Measurements from ENCODE around the gene STH. TPM values are rescaled to one million over a fixed set of nuclear protein-coding genes. Genes with fewer than 3 reads are reported as not detected.

STH gene
- total RNA-seq, 2 donors from 2014 or later, result not detected

DNA sequence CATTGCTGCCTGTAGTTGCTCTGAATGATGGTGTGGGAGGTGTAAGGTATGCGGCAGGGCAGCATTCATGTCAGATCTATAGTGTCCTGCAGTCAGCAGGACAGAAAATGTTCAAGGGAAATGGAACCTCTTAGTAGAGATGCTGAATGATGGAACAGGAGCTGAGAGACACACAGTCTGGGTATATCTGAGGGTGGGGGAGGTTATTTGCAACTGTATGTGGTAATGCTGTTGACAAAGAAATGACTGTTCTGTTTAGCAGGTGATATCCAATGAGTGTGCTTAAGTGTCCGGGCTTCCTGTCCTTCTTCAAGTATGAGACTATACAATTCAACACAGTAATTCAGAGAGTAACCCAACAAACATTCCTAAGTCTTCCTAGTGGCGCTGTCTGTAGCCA lies 46.6 kb downstream of the STH start:
- Histone ChIP-seq H3K27ac (ENCODE audit: low read depth, low read length) (no peak overlapping the region), H3K4me3 (ENCODE audit: low read length) (no peak overlapping the region), H3K4me1 (ENCODE audit: control insufficient read depth, insufficient read depth, low read length) (no peaks in the 10 kb centered on the region), H3K27me3 (ENCODE audit: control insufficient read depth, insufficient read depth, low read length, poor library complexity, severe bottlenecking) (no peaks in the 10 kb centered on the region), H3K36me3 (ENCODE audit: control insufficient read depth, insufficient read depth, low read length) (peaks cover 82% of the 10 kb centered on the region), H3K9ac (ENCODE audit: extremely low read depth, low read length, poor library complexity, severe bottlenecking) (no peak overlapping the region), H3K9me3 (ENCODE audit: control insufficient read depth, low read length) (no peaks in the 10 kb centered on the region)
- no peaks in the 10 kb centered on the region for H3K9me3 Mint-ChIP-seq
- WGBS, 2 experiments (ENCODE audit: insufficient coverage in 1 of 2, insufficient read length in 1 of 2), result 95 to 100% methylated on average over 1 to 3 of the region's 3 CpGs
- no peaks in the 10 kb centered on the region for H3K27me3 Mint-ChIP-seq (ENCODE audit: insufficient read depth)
- TF ChIP-seq, protein P1, sequence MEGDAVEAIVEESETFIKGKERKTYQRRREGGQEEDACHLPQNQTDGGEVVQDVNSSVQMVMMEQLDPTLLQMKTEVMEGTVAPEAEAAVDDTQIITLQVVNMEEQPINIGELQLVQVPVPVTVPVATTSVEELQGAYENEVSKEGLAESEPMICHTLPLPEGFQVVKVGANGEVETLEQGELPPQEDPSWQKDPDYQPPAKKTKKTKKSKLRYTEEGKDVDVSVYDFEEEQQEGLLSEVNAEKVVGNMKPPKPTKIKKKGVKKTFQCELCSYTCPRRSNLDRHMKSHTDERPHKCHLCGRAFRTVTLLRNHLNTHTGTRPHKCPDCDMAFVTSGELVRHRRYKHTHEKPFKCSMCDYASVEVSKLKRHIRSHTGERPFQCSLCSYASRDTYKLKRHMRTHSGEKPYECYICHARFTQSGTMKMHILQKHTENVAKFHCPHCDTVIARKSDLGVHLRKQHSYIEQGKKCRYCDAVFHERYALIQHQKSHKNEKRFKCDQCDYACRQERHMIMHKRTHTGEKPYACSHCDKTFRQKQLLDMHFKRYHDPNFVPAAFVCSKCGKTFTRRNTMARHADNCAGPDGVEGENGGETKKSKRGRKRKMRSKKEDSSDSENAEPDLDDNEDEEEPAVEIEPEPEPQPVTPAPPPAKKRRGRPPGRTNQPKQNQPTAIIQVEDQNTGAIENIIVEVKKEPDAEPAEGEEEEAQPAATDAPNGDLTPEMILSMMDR (conservative IDR thresholded peaks at IDR 0.05), result no peak
- peaks cover 71% of the 10 kb centered on the region for H3K36me3 Mint-ChIP-seq (ENCODE audit: low read depth)
- no peak overlapping the region for H3K4me3 Mint-ChIP-seq
- peak overlapping the region; percentile 27 for H3K27ac Mint-ChIP-seq
- peaks cover 22% of the 10 kb centered on the region for H3K4me1 Mint-ChIP-seq
- DNase-seq, result no peak

DNA sequence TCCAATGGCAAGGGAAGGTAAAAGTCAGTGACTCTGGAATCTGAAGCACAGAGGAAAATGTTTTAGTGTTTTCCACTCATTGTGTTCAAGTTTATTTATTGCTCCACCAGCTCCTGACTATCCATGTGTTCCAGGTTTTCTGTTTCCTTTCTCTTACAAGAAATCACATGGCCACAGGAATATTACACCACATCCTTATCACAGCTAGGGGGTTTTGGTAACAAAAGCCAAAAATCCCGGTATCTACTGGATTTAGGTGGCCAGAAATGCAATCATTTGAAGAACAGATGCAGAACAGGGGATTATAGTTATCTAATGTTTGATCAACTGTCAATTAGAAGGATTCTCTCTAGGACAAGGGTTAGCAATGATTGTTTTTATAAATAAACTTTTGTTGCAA lies 47.9 kb downstream of the STH start:
- H3K4me1 ChIP-seq (ENCODE audit: control insufficient read depth, insufficient read depth, low read length), result peaks cover 6% of the 10 kb centered on the region
- no peaks in the 10 kb centered on the region for H3K27me3 ChIP-seq (ENCODE audit: control insufficient read depth, insufficient read depth, low read length, poor library complexity, severe bottlenecking)
- H3K27ac ChIP-seq (ENCODE audit: low read depth, low read length), result no peak overlapping the region
- peaks cover 83% of the 10 kb centered on the region for H3K36me3 ChIP-seq (ENCODE audit: control insufficient read depth, insufficient read depth, low read length)
- H3K4me3 ChIP-seq (ENCODE audit: low read length), result no peak overlapping the region
- no peaks in the 10 kb centered on the region for H3K9me3 Mint-ChIP-seq
- peaks cover 34% of the 10 kb centered on the region for H3K4me1 Mint-ChIP-seq
- WGBS, 2 experiments (ENCODE audit: insufficient coverage in 1 of 2, insufficient read length in 1 of 2), result 91 to 100% methylated on average over 1 of the region's 1 CpG
- TF ChIP-seq, protein P1 (conservative IDR thresholded peaks at IDR 0.05), result no peak
- no peaks in the 10 kb centered on the region for H3K9me3 ChIP-seq (ENCODE audit: control insufficient read depth, low read length)
- no peak overlapping the region for H3K9ac ChIP-seq (ENCODE audit: extremely low read depth, low read length, poor library complexity, severe bottlenecking)
- no peak overlapping the region for H3K4me3 Mint-ChIP-seq
- DNase-seq, result no peak
- H3K27ac Mint-ChIP-seq, result no peak overlapping the region
- peaks cover 70% of the 10 kb centered on the region for H3K36me3 Mint-ChIP-seq (ENCODE audit: low read depth)
- no peaks in the 10 kb centered on the region for H3K27me3 Mint-ChIP-seq (ENCODE audit: insufficient read depth)

DNA sequence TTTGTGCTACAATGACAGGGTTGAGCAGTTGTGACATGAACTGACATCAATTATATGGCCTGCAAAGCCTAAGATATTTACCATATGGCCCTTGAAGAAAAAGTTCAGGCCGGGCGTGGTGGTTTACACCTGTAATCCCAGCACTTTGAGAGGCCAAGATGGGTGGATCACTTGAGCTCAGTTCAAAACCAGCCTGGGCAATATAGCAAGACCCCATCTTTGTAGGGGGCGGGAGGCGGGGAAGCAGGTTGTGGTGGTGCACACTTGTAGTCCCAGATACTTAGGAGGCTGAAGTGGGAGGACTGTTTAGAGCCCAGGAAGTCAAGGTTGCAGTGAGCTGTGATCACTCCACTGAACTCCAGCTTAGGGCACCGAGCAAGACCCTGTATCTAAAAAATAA lies 48.3 kb downstream of the STH start:
- no peak overlapping the region for H3K4me3 ChIP-seq (ENCODE audit: low read length)
- no peak overlapping the region for H3K27ac Mint-ChIP-seq
- H3K27me3 Mint-ChIP-seq (ENCODE audit: insufficient read depth), result no peaks in the 10 kb centered on the region
- no peaks in the 10 kb centered on the region for H3K27me3 ChIP-seq (ENCODE audit: control insufficient read depth, insufficient read depth, low read length, poor library complexity, severe bottlenecking)
- H3K27ac ChIP-seq (ENCODE audit: low read depth, low read length), result no peak overlapping the region
- peaks cover 84% of the 10 kb centered on the region for H3K36me3 ChIP-seq (ENCODE audit: control insufficient read depth, insufficient read depth, low read length)
- no peaks in the 10 kb centered on the region for H3K9me3 Mint-ChIP-seq
- no peak overlapping the region for H3K4me3 Mint-ChIP-seq
- H3K9ac ChIP-seq (ENCODE audit: extremely low read depth, low read length, poor library complexity, severe bottlenecking), result no peak overlapping the region
- peaks cover 6% of the 10 kb centered on the region for H3K4me1 ChIP-seq (ENCODE audit: control insufficient read depth, insufficient read depth, low read length)
- no peaks in the 10 kb centered on the region for H3K9me3 ChIP-seq (ENCODE audit: control insufficient read depth, low read length)
- 96 to 100% methylated on average over 4 to 5 of the region's 5 CpGs for WGBS, 2 experiments (ENCODE audit: insufficient coverage in 1 of 2, insufficient read length in 1 of 2)
- peaks cover 73% of the 10 kb centered on the region for H3K36me3 Mint-ChIP-seq (ENCODE audit: low read depth)
- H3K4me1 Mint-ChIP-seq, result peaks cover 39% of the 10 kb centered on the region
- TF ChIP-seq, protein P1 (conservative IDR thresholded peaks at IDR 0.05), result no peak
- DNase-seq, result no peak

Data from endodermal cell (in vitro differentiated cells).